K562 (cell line): ENCODE data around the gene PHF21B. TPM values are rescaled to one million over a fixed set of nuclear protein-coding genes. Genes with fewer than 3 reads are reported as not detected.

Source experiments
- ATAC-seq: fragments of 200-7000 bp; cut with Tn5 transposase; 3 replicates; pipeline ENCODE4 v1.9.1; 2020; ENCODE audit warnings: moderate library complexity
- BruUV-seq: library from RNA; stranded (reverse); fragments of 400-500 nt; replicated peaks from 2 replicates; lab custom pipeline; 2021; lab: Mats Ljungman, UMichigan
- CTCF ChIA-PET: fragments of 300-600 bp; formaldehyde crosslinking; extraction: SDS; loops from one replicate; lab custom pipeline; 2021; ENCODE audit warnings: low intra/inter-chr PET ratio; lab: Yijun Ruan, JAX
- POLR2A ChIA-PET: fragments of 300-600, 350-650 bp; sonication (Branson Sonifier 250); formaldehyde crosslinking; extraction: SDS; loops from one replicate; lab custom pipeline; 2021; ENCODE audit warnings: antibody characterized with exemption, inconsistent platforms; lab: Yijun Ruan, JAX
- DNase-seq, 4 experiments: peaks; one replicate each; pipeline versions ENCODE4 v3.0.0 to v3.0.0-alpha.2; 2011 to 2018; ENCODE audit warnings: low spot score in 3 of 4, mixed read lengths in 3 of 4; ENCODE audit errors: extremely low read depth in 1 of 4
- FAIRE-seq: peaks from 2 replicates; lab custom pipeline; 2011; peaks lifted over from hg19 to GRCh38; lab: Jason Lieb, UNC
- H2AFZ ChIP-seq: 2 replicates; pipeline ENCODE4 v1.6.0; 2011; ENCODE audit warnings: low read depth, low read length, control low read depth, inconsistent platforms
- H3K27ac ChIP-seq: fragments of 200-600 bp; 3 replicates; pipeline ENCODE4 v1.8.0; 2011; ENCODE audit warnings: low read depth, mild to moderate bottlenecking, control low read depth, inconsistent platforms, low read length, moderate library complexity, mixed read lengths; ENCODE audit errors: extremely low read depth
- H3K27me3 ChIP-seq, 2 experiments: fragments of 300-600 bp in 1 of 2; 2 replicates in 1 of 2; 3 replicates in 1 of 2; pipeline versions ENCODE4 v1.6.0 to v1.8.0; 2011; ENCODE audit warnings: inconsistent platforms in 2 of 2, low read length in 2 of 2, mild to moderate bottlenecking in 1 of 2, mixed read lengths in 1 of 2, moderate library complexity in 1 of 2; ENCODE audit not compliant: control insufficient read depth in 2 of 2, insufficient read depth in 2 of 2
- H3K36me3 ChIP-seq: fragments of 300-600 bp; 3 replicates; pipeline ENCODE4 v1.8.0; 2011; ENCODE audit warnings: mild to moderate bottlenecking, low read length, inconsistent platforms; ENCODE audit not compliant: control insufficient read depth, insufficient read depth
- H3K4me1 ChIP-seq, 2 experiments: fragments of 200-600 bp in 1 of 2; replicated peaks in 1 of 2; 2 replicates in 1 of 2; 3 replicates in 1 of 2; pipeline versions ENCODE4 v1.5.1 to v1.8.0; 2011; ENCODE audit warnings: inconsistent platforms in 2 of 2, low read length in 2 of 2, mild to moderate bottlenecking in 1 of 2, mixed read lengths in 1 of 2, moderate library complexity in 1 of 2; ENCODE audit not compliant: control insufficient read depth in 2 of 2, insufficient read depth in 2 of 2
- H3K4me2 ChIP-seq: 2 replicates; pipeline ENCODE4 v1.6.1; 2011; ENCODE audit warnings: low read length, control low read depth, inconsistent platforms, mixed read lengths; ENCODE audit not compliant: insufficient read depth
- H3K4me3 ChIP-seq: fragments of 200-600 bp; sonication (generic), shearing (Covaris generic); 2 replicates; pipeline ENCODE4 v1.5.1; 2016; ENCODE audit warnings: control low read depth, inconsistent platforms
- H3K79me2 ChIP-seq: fragments of 200-600 bp; 3 replicates; pipeline ENCODE4 v1.8.0; 2011; ENCODE audit warnings: low read length, inconsistent platforms; ENCODE audit not compliant: control insufficient read depth, insufficient read depth
- H3K9ac ChIP-seq, 2 experiments: 2 replicates each; pipeline versions ENCODE4 v1.6.0 to v1.6.1; 2011; ENCODE audit warnings: low read depth in 2 of 2, low read length in 2 of 2, control low read depth in 1 of 2, inconsistent platforms in 1 of 2, mild to moderate bottlenecking in 1 of 2, mixed read lengths in 1 of 2; ENCODE audit not compliant: insufficient read depth in 1 of 2
- H3K9me1 ChIP-seq: one replicate; pipeline ENCODE4 v1.6.0; 2011; ENCODE audit warnings: inconsistent platforms, mild to moderate bottlenecking, low read length, moderate library complexity; ENCODE audit not compliant: control insufficient read depth, insufficient read depth
- H3K9me3 ChIP-seq: replicated peaks from 2 replicates; pipeline ENCODE4 v1.5.1; 2011; ENCODE audit warnings: low read depth, low read length, inconsistent platforms; ENCODE audit not compliant: control insufficient read depth, insufficient read depth
- H4K20me1 ChIP-seq: replicated peaks from 2 replicates; pipeline ENCODE4 v1.6.1; 2011; ENCODE audit warnings: low read length, inconsistent platforms, mixed read lengths; ENCODE audit not compliant: control insufficient read depth, insufficient read depth
- CREBBP ChIP-seq: IDR thresholded peaks from one replicate; pipeline ENCODE4 v1.6.1; 2012; ENCODE audit warnings: low read depth, mild to moderate bottlenecking, control low read depth, inconsistent platforms, low read length
- E2F1 ChIP-seq: sonication (generic); formaldehyde crosslinking; IDR thresholded peaks from 2 replicates; pipeline ENCODE4 v1.8.1; 2023; ENCODE audit warnings: mild to moderate bottlenecking, missing genetic modification reagents, moderate library complexity
- JUN ChIP-seq, 2 experiments: sonication (generic) in 1 of 2; formaldehyde crosslinking in 1 of 2; IDR thresholded peaks; 2 replicates each; pipeline versions ENCODE4 v1.6.1 to v1.8.0; 2012 to 2022; ENCODE audit warnings: borderline replicate concordance in 2 of 2, mild to moderate bottlenecking in 2 of 2, improper control_type of control experiment in 1 of 2, low read depth in 1 of 2, low read length in 1 of 2, missing genetic modification reagents in 1 of 2
- PHF8 ChIP-seq: fragments of 200-600 bp; sonication (generic); IDR thresholded peaks from 2 replicates; pipeline ENCODE4 v1.6.1; 2012; ENCODE audit warnings: mixed run types, mild to moderate bottlenecking, inconsistent platforms, low read length, moderate library complexity, borderline replicate concordance
- SNIP1 ChIP-seq: fragments of 450-650 bp; IDR thresholded peaks from 2 replicates; pipeline ENCODE4 v1.7.1; 2017; ENCODE audit warnings: low read depth, mild to moderate bottlenecking
- SRSF1 ChIP-seq: fragments of 200-400 bp; formaldehyde crosslinking; IDR thresholded peaks from 2 replicates; pipeline ENCODE4 v1.6.1; 2017; ENCODE audit warnings: mild to moderate bottlenecking, low read depth, low read length, moderate library complexity
- STAT5B ChIP-seq: fragments of 250-450 bp; sonication (Bioruptor Pico); IDR thresholded peaks from 2 replicates; pipeline ENCODE4 v1.8.0; 2021; ENCODE audit warnings: mild to moderate bottlenecking, inconsistent platforms
- TCFL5 ChIP-seq: fragments of 250-450 bp; sonication (Bioruptor Pico); conservative IDR thresholded peaks from 2 replicates; pipeline ENCODE4 v1.6.1; 2021; ENCODE audit warnings: mild to moderate bottlenecking, moderate library complexity, matching md5 sums
- U2AF1 ChIP-seq: fragments of 200-400 bp; formaldehyde crosslinking; optimal IDR thresholded peaks from 2 replicates; pipeline ENCODE3; 2017; ENCODE audit warnings: mild to moderate bottlenecking, low read depth, low read length, moderate library complexity
- ZBTB17 ChIP-seq: fragments of 450-650 bp; formaldehyde crosslinking; IDR thresholded peaks from 2 replicates; pipeline ENCODE4 v1.4.0; 2020; ENCODE audit warnings: mild to moderate bottlenecking
- ZHX1 ChIP-seq: fragments of 150-350 bp; conservative IDR thresholded peaks from 2 replicates; pipeline ENCODE4 v1.6.1; 2014; ENCODE audit warnings: low read length
- ZNF23 ChIP-seq: fragments of 250-450 bp; sonication (Bioruptor Pico); IDR thresholded peaks from 2 replicates; pipeline ENCODE4 v1.4.0; 2020; ENCODE audit warnings: mild to moderate bottlenecking
- WGBS: fragments of 100-300 bp; shearing (Covaris generic); methylation state at CpG from one replicate; pipeline ENCODE4 v1.1.6; 2016; ENCODE audit warnings: low coverage, mixed read lengths; ENCODE audit not compliant: insufficient coverage; ENCODE audit errors: missing lambda C conversion rate; 5-methylcytosine and 5-hydroxymethylcytosine counted together
- in situ Hi-C: fragments of 300-500 bp; cut with MboI; formaldehyde crosslinking; loops from 4 replicates; pipeline ENCODE4 v1.15.0; 2018; ENCODE audit warnings: inconsistent platforms, mixed read lengths
- intact Hi-C: fragments of 100-400 bp; cut with micrococcal nuclease; formaldehyde crosslinking; loops from 2 replicates; pipeline ENCODE4 v1.14.2; 2022
- polyA plus RNA-seq, 8 experiments: library from polyadenylated mRNA; depleted of rRNA in 4 of 8; stranded (reverse) in 5 of 8; unstranded in 3 of 8; fragments of >200 nt; fragmentation: Nextera tagmentation in 2 of 8; fragmentation: Illumina TruSeq in 1 of 8; extraction: Ambion mirVana in 2 of 8; extraction: Trizol in 1 of 8; gene quantifications; 2 replicates each; pipeline versions ENCODE4 v1.2.1 to v1.2.3, GENCODE V29; 2011 to 2014; ENCODE audit warnings: inconsistent platforms in 1 of 8, missing spikeins in 1 of 8
- total RNA-seq, 7 experiments: library from RNA; depleted of rRNA in 6 of 7; stranded (reverse); fragments of >200 nt in 6 of 7; fragmentation: Illumina TruSeq in 2 of 7; extraction: Trizol in 2 of 7; gene quantifications; 2 replicates each; pipeline versions ENCODE4 v1.2.1 to v1.2.3, GENCODE V29; 2011 to 2021; ENCODE audit warnings: low replicate concordance in 1 of 7
- TF ChIP-seq, protein P1 (sequence below): fragments of 200-400 bp; formaldehyde crosslinking; IDR thresholded peaks from 2 replicates; pipeline ENCODE4 v1.6.1; 2017; ENCODE audit warnings: mild to moderate bottlenecking, low read depth, low read length, moderate library complexity

The PHF21B gene
- total and polyA plus RNA-seq, 9 of the 15 experiments (the other 6 are each of a cell fraction or from before 2014, with no cell fraction given), result 0.04 TPM; not detected in 8

- TF ChIP-seq E2F1 (CRISPR knock-in tag) (no peak), STAT5B (CRISPR knock-in tag) (no peak), ZBTB17 (CRISPR knock-in tag) (no peak), ZHX1 (no peak), ZNF23 (CRISPR knock-in tag) (no peak), SRSF1 (no peak), U2AF1 (no peak)
These were observed 41.6 kb upstream of the PHF21B start (continued) for GRCh38 chr22:45051419-45051818.

DNA sequence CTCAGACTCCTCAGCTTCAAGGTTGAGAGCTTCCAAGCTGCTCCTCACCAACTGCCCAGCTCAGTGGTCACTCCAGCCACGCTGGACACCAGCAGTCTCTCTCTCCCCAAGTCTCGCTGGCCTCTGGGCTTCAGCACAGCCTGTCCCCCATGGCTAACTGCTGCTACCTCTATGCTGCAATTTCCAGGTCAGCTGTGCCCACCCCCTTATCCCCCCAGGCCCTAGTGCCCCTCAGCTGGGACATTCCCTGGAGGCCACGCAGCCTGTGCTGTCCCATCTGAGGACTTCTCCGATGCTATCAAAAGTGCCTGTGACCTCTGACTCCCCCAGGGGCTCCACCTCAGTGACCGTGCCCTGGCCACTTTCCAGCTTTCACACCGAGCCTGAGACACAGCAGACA, 37.5 kb upstream of the PHF21B start:
- ChIA-PET POLR2A (no interaction called here), CTCF (no interaction called here)
- intact Hi-C loops (no loop called here), in situ Hi-C loops (no loop called here)
- FAIRE-seq (no peak), ATAC-seq (no peak), DNase-seq (no peak)
- Histone ChIP-seq H3K4me2 (no peak overlapping the region), H3K79me2 (no peaks in the 10 kb centered on the region), H3K4me3 (no peak overlapping the region), H3K9me1 (no peaks in the 10 kb centered on the region), H3K4me1 (no peaks in the 10 kb centered on the region), H4K20me1 (no peaks in the 10 kb centered on the region), H3K9me3 (no peaks in the 10 kb centered on the region), H3K36me3 (no peaks in the 10 kb centered on the region), H3K27me3 (peaks cover 6 to 28% of the 10 kb centered on the region in 2 experiments; a peak in 3 of 5 replicates), H2AFZ (no peak overlapping the region), H3K27ac (no peak overlapping the region), H3K9ac (no peak overlapping the region)
- no TSS peak for BruUV-seq
- WGBS, result 0% methylated on average over 6 of the region's 6 CpGs
- TF ChIP-seq PHF8 (no peak), CREBBP (no peak), SNIP1 (no peak), TCFL5 (no peak), JUN (IDR thresholded peaks at IDR 0.05; ENCODE audit: borderline replicate concordance, low read depth, low read length) (no peak), JUN (CRISPR knock-in tag; IDR thresholded peaks at IDR 0.05; ENCODE audit: borderline replicate concordance) (no peak)
- TF ChIP-seq, protein P1, sequence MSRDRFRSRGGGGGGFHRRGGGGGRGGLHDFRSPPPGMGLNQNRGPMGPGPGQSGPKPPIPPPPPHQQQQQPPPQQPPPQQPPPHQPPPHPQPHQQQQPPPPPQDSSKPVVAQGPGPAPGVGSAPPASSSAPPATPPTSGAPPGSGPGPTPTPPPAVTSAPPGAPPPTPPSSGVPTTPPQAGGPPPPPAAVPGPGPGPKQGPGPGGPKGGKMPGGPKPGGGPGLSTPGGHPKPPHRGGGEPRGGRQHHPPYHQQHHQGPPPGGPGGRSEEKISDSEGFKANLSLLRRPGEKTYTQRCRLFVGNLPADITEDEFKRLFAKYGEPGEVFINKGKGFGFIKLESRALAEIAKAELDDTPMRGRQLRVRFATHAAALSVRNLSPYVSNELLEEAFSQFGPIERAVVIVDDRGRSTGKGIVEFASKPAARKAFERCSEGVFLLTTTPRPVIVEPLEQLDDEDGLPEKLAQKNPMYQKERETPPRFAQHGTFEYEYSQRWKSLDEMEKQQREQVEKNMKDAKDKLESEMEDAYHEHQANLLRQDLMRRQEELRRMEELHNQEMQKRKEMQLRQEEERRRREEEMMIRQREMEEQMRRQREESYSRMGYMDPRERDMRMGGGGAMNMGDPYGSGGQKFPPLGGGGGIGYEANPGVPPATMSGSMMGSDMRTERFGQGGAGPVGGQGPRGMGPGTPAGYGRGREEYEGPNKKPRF, result no peak
